Kidney tubule cell (primary cell): ENCODE results near the gene PLG.
A peak's percentile ranks its signal among the peaks of the same experiment; 100 is the strongest.
"Not testable (repeated sequence)": the region's sequence is repeated elsewhere in the genome, so short reads cannot be mapped to it uniquely, and the experiment has no call there.

ENCODE experiments used
- DNase-seq: peaks from one replicate; pipeline ENCODE4 v3.0.0-alpha.2; 2018; ENCODE audit warnings: low spot score

Gene PLG

DNA sequence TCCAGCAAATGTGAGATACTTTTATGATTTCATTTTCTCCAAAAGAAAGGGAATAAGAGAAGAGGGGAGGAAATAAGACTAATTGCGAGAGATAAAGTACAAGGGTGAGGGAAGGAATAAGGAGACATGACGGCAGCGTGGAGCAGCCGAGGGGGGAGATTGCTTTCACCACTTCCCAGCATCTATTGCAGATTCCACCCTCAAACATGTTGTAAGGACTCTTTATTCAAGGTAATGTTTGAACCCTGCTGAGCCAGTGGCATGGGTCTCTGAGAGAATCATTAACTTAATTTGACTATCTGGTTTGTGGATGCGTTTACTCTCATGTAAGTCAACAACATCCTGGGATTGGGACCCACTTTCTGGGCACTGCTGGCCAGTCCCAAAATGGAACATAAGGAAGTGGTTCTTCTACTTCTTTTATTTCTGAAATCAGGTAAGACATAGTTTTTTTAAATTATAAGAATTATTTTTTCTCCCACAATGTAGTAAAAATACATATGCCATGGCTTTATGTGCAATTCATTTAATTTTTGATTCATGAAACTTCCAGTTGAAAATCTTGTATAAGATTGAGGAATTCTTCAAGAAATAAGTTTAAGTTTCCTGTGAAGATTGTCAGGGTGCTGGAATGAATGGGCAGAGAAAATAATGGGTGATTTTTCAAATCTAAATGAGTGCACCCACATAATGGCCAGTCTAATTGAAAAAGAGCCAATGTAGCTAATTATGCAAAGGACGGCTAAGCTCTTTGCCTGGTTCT is at the start of gene PLG:
TSS of gene PLG (plus strand) at position 327 of the 763 bp plus-strand sequence. CDS start at position 388, 61 bp downstream.
- DNase-seq: not testable (repeated sequence)

DNA sequence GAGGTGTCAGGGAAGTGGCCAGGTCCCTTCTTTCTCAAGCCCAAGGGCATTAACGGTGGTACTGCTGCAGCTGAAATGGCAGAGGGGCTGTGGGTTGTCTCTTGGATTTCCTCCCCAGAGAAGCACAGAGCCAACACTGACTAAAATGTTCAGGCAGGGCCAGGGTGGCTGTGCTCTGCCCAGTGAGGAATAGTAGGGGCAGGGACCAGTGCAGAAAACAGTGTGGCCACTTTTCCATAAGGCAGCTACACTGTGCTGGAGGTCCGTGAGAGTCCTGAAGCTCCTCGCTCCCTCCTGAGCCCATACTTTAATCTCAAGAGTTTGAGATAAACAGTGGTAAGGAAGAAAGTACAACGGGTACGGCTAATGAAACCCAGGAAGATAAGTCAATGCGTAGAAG is 42.5 kb upstream of the PLG start:
- DNase-seq: no peak

DNA sequence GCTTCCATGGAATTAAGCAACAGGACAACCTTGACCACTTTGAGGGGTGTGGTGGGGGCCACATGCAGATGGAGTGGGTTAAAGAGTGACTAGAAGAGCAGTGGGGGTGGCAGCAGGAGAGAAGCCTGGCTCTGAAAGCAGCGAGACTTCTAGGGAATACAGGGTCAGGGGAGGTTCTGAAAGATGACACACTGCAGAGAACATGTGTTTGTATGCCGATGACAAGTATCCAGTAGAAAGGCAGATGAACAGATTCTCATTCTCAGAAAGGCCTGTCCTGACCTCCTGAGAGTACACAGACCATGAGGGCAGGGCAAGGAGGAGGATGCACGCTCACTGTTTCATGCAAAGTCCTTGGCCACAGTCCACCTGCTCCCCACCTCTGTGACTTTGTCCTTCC is 40.8 kb upstream of the PLG start:
- no peak for DNase-seq

DNA sequence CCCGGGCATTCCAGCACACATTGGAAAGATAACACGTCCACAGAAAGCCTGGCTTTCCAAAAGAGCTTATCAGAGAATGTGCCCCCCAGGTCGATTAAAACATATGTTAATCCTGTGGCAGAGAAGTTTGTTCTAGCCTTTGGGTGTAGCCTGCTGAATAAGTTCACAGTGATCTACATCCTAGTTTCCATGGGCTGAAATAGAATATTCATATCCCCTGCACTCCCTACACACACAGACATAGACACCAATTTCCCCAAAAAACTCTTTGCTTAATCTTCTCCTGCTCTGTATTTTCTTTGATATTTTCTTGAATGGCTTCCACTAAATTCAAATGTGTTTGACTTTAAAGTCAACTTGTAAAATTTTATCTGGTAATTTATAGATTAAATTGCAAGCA is 39.6 kb upstream of the PLG start:
- DNase-seq: no peak

DNA sequence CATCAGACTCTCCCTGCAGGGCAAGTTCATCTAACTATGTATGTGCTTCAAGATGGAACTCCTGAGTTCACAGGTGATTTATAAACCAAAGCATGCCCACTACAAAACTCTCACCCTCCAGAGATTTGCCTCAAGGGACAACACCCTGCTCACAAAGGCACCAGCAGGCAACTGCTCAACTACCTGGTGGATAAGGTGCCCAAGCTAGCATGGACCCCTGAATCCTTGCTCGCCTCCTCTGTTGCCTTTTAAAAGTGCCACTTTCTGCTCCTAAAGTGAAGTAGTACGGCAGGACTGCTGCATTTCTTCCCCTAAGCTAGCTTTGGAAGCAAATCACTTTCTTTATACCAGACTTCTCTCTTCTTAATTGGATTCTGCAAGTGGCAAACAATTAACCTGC is 39.2 kb upstream of the PLG start:
- DNase-seq: no peak

DNA sequence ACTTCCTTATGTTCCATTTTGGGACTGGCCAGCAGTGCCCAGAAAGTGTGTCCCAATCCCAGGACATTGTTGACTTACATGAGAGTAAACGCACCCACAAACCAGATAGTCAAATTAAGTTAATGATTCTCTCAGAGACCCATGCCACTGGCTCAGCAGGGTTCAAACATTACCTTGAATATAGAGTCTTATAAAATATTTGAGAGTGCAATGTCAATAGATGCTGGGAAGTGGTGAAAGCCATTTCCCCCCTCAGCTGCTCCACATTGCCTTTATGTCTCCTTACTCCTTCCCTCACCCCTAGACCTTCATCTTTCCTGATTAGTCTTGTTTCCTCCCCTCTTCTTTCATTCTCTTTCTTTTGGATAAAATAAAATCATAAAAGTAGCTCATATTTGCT is 37.8 kb upstream of the PLG start, which contains the start of gene LPA:
TSS of gene LPA (minus strand) at position 78 of the 400 bp plus-strand sequence. CDS start at position 17, 61 bp downstream.
- DNase-seq: not testable (repeated sequence)

DNA sequence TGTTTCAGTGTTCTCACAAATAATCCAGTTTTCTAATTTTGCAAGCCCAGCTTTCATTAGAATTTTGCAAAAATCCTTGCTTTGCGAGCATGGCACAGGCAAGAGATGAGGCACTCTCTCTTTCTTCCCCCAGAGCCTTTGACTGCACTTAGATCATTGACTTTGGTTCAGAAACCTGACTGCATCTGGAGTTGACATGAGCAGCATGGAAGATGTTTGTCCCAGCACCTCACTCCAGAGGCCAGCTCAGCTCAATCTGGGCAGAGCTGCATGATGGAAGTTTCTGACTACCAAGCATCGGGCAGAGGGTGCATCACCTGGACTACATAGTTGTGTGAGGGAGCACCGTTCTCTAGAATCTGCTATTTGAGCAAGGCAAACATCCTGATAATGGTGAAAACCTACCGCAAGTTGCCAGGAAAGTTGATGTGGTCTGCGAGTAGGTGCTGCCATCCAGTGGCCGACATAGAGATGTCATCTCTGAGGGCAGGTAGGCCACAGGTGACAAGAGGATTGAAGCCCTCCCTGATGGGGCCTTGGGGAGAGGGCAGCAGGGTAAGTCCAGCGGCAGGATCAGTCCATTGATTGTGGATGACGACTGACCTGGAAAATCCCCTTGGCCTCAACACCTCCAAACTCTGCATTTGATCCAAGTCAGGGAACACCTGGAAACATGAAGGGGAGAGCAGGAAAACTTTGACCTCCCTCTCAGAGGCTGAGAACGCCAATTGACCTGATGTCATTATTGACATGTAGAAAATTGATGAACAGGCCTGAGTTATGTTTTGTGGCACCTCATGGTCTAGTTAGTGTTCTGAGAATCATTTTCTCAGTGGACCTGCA is 34.2 kb upstream of the PLG start:
- DNase-seq: peak; percentile 55

DNA sequence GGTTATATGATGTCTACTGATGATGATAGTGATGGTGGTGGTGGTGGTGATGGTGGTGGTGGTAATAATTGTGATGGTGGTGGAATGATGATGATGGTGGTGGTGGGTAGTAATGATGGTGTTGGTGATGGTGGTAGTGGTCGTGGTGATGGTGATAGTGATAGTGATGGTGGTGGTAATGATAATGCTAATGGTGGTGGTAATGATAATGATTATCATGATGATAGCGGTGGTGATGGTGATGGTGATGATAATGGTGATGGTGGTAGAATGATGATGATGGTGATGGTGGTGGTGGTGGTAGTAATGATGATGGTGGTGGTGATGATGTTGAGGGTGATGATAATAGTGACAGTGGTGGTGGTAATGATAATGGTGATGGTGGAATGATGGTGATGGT is 33.5 kb upstream of the PLG start:
- no peak for DNase-seq

DNA sequence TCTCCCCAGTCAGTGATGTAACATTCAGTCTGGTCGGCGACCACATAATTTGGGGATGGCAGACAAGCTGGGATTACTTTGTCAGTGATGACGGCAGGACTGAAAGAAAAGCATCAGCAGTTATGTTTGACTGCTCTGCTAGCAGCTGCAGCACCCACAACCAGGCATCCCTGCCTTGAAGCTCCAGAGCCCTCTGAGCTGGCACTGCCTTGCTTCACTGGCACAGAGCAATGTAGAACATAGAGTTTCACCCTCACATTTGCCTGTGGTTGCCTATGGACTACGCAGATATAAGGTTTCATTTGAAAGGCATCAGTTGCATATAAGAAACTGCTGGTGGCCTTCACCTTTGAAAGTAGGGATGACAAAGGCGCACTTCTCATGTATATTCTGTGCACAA is 25.6 kb upstream of the PLG start:
- DNase-seq: not testable (repeated sequence)

DNA sequence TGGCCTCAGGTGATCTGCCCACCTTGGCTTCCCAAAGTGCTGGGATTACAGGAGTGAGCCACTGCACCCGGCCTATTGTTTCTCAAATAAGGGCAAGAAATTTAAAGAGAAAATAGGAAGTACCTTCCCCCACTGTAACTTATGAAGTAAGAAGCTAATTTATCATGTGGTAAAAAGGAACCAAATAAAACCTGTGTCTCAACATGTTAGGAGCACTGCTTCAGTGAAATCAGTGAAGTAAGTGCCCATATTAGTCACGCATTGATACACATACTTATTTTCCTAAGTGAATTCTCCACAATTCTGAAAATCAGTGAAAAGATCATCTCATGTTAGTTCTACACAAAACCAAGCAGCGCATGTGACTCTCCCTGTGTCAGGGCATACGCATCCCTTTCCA is 23.8 kb upstream of the PLG start:
- no peak for DNase-seq

DNA sequence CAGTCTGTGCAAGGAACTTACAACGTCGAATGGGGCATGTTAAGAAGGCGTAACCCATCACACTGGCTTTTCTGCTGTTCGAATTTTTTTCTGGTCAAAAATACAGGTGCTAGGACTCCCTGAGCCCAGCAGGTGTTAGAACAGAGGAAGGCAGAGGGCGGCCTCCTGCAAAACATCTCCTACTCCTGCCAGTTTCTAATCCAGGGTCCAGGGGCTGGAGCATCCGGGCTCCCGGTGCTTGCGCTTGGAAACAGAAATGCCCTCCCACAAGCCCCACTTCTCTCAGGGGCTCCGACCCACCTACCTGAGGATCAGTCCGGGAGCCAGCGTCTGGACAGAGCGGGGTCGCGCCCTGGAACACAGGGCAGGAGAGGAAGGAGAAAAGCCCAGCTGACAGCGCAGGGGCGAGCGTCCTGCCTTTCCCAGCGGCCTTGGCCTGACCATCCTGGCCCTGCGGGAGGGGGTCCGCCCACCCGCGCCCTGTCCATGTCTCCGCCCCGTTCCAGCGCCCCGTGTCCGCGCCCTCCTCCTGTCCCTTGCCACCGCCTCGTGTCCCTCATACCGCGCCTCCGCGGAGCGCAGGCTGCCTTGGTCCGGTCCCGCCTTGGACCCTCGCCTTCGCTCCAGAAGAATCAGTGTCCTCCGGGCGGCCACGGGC is 23.2 kb upstream of the PLG start:
- no peak for DNase-seq

DNA sequence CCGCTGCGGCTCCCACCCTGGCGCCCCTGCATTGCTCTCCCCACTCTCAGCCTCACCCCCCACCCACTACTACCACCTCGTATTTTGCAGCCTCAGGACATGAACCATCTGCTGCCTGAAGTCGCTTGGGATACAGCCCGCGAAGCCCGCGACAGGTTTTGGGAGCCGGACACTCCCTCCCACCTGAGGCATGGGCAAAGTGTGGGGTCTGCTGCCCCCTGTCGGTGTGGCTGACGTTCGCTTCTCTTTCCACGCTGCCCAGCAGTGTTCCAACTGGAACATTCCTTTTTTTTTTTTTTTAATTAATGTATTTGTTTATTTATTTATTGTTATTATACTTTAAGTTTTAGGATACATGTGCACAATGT is 22.7 kb upstream of the PLG start:
- DNase-seq: peak; percentile 24

DNA sequence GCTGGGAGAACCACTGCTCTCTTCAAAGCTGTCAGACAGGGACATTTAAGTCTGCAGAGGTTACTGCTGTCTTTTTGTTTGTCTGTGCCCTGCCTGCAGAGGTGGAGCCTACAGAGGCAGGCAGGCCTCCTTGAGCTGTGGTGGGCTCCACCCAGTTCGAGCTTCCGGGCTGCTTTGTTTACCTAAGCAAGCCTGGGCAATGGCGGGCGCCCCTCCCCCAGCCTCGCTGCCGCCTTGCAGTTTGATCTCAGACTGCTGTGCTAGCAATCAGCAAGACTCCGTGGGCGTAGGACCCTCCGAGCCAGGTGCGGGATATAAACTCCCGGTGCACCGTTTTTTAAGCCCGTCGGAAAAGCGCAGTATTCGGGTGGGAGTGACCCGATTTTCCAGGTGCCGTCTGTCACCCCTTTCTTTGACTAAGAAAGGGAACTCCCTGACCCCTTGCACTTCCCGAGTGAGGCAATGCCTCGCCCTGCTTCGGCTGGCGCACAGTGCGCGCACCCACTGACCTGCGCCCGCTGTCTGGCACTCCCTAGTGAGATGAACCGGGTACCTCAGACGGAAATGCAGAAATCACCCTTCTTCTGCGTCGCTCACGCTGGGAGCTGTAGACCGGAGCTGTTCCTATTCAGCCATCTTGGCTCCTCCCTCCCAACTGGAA is 16.8 kb upstream of the PLG start:
- not testable (repeated sequence) for DNase-seq

DNA sequence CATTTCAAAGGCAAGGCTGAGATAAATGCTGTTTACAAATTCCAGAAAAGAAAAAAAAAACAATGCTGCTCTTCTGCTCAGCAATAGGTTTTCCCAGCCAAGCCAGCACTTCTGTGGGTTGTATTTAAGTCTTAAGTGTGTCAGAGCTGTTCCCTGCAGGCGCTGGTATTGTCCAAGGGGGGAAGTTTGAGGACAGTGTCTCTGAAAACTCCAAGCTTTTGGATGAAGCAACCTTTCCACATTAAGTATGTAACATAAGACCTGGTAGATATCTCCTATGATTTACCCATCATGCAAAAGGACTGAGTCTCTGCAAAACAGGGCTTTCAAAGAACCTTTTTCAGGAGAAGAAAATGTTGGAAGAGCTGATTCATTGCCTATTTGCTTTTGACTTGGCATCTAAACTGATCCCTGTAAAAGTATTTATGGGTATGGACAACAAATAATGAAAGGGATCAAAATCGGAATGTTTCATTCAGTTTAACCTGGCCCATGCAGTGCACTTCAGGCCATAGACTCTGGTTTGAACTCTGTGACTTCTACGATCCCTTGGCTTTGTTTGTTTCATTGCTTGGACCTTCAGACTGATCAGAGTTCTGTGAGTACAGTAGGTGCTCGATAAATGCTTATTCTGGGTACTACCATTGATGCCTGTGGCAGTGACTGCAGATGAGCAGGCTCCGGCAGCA is 16.1 kb upstream of the PLG start:
- DNase-seq: no peak

DNA sequence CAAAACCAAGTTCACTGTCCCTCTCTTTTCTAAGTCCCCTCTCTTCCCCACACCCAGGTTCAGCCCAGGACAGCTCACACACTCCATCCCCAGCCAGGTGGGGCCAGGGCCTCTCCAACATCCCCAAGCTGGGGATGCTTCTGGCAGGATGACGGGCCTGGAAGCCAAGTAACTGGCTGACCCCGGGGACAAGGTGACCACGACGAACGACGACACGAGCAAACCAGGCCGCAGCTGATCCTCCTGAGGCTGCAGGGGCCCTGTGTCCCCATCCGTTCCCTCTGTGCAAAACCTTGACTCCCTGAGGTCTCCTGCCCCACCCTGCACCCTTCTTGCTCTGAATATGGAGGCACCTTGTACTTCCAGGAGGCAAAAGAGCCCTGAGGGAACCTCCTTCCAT is 11.6 kb upstream of the PLG start:
- DNase-seq: no peak

DNA sequence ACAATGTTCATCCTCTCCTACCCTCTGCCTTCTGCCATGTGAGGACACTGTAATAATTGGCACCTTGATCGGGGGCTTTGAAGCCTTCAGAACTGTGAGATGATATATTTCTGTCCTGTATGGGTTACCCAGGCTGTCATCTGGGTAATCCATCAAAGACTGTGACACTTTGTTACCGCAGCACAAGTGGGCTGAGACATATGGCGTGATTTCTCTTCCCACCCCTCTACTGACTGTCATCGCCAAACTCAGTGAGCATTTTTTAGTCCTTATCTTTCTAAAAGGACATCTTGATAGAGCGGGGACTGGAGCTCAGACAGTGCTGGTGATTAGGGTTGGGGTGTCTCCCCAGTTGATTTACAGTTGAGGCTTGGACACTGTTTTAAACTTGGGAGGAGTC is 10.4 kb upstream of the PLG start:
- DNase-seq: no peak

DNA sequence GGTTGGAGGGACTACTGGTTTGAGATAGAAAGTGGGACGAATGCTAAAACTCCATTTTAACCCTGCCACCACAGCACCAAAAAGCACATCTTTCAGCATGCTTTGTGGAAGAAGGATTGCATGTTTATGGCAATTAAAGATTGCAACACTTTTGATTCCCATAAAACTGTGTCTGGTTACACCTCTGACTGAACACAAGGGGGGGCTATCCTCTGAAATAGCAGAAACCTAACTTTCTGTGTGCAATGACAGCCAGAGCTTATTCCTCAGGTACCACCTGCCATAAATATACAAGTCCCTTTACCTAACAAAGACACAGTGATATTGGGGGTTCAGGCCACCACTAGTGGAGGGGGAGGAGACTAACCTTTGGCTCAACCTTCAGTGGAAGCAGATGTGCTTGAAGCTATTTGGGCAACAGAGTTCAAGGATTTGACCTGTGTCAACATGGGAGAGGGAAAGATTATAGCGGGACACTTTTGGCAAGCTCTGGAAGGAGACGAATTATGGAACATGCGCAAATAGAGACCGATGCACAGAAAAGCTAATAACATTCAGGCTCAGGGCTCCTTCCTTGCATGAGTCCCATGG is 9.6 kb upstream of the PLG start:
- DNase-seq: no peak

DNA sequence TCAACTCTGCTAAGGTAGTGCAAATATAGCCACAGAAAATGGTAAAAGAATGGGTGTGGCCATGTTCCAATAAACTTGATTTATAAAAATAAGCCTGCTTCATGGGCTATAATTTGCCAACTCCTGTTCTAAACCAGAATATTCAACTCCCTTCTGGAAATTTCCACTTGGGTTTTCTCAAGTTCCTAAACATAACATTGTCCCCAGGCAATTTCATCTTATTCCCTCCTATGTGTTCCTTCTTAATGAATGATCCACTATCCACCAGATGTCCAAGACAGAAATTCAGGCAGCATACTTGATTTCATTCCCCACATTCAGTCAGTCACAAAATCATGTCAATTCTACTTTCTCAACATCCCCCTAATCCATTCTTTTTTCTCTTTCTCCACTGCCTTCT is 7.0 kb upstream of the PLG start:
- DNase-seq: not testable (repeated sequence)

DNA sequence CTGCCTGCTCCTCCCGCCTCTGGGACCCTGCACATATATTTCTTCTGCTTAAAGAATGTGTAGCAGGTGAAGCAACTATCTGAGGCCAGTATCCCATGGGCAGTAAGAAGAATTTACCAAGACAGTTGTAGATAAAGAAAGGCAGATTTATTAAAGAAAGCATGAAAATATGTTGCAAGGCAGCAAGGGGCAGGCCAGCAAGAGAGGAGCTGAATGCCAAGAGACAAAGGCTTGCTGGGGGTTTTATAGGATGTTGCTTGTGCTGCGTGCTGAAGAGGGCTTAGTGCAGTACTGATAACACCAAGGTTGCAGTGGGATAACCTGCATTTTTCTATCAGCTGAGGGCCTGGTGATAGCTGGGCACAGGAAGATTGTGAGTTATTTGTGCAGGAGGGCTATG is 6.4 kb upstream of the PLG start:
- DNase-seq: not testable (repeated sequence)

DNA sequence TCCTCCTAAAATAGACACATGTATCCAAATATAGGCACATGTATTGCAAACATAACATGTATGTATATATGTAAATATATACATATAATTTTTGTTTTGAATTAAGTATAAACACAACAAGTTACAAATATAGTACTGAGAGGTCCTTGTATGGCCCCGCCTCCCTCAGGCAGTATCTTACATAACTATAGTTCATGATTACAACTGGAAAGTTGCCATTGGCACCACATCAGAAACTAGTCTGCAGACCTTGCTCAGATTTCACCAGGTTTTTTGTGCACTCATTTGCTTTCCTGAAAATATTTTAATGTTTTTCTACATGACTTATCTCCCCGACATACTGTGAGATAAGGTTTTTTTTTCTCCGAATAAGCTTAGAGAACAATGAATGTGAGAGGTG is 5.2 kb upstream of the PLG start:
- not testable (repeated sequence) for DNase-seq

DNA sequence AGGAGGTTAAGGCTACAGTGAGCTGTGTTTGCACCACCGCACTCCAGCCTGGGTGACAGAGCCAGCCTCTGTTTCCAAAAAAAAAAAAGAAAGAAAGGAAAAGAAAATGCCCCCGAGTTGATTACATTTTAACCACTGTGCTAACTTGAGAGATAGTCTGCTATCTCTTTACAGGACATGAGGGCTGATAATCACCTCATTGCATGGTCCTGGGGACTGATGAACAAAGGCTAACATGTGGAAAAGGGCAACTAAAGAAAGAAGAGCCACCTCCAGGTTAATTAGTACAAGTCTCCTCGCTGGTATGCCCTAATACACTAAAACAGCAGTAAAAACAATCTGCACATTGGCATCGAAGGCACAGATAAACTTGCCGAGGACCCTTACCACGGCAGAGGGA is 4.2 kb upstream of the PLG start:
- no peak for DNase-seq
